HG02610 (cell line): ENCODE data around the gene PHACTR2.
"Not testable (repeated sequence)": the region's sequence is repeated elsewhere in the genome, so short reads cannot be mapped to it uniquely, and the experiment has no call there.

Experiments
- ATAC-seq: cut with Tn5 transposase; IDR thresholded peaks from one replicate; pipeline ENCODE4 v1.9.1; 2021; ENCODE audit warnings: mild to moderate bottlenecking, moderate library complexity; ENCODE audit not compliant: unreplicated experiment

PHACTR2 gene

DNA sequence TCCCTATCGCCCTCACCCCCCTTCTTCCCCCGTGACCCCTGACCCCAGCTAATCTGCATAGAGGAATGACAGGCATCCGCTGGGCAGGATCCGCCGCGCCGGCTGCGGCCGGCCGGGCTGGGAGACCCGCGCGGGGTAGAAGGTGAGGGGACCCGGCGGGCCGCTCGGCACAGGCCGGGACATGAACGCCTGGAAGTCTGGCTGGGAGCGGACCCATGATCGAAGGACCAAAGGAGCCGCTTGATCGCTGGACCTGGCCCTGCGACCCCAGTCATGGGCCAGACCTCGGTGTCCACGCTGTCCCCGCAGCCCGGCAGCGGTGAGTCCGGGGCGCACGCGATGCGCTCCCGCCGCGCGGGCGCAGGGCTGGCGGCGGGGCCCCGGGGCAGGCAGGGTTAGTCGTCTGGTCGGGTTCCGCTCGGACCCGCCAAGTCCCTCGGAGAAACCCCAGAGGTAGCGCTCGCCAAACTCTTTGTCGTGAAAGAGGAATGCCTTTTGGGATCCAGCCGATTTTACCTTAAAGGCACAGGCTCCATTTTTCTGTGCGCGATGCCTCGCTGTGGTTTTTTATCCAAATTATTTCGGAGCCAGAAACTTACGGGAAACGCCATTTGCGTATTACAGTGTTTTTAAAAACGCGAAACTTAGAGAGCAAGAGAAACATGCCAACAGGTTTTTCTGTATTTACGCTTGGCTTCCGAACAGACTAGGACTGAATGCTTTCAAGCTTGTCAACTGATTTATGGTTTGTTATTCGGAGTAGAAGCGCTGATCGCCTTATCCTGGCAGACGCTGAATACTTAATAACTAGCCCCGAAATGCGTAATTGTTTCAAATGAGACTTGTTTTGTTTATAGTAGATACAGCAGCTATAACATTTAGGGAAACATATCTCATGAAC lies at the start of gene PHACTR2:
PHACTR2 (plus strand) TSS at position 75 of the 901 bp plus-strand sequence; CDS start at position 274, 199 bp downstream.
- ATAC-seq: no peak

DNA sequence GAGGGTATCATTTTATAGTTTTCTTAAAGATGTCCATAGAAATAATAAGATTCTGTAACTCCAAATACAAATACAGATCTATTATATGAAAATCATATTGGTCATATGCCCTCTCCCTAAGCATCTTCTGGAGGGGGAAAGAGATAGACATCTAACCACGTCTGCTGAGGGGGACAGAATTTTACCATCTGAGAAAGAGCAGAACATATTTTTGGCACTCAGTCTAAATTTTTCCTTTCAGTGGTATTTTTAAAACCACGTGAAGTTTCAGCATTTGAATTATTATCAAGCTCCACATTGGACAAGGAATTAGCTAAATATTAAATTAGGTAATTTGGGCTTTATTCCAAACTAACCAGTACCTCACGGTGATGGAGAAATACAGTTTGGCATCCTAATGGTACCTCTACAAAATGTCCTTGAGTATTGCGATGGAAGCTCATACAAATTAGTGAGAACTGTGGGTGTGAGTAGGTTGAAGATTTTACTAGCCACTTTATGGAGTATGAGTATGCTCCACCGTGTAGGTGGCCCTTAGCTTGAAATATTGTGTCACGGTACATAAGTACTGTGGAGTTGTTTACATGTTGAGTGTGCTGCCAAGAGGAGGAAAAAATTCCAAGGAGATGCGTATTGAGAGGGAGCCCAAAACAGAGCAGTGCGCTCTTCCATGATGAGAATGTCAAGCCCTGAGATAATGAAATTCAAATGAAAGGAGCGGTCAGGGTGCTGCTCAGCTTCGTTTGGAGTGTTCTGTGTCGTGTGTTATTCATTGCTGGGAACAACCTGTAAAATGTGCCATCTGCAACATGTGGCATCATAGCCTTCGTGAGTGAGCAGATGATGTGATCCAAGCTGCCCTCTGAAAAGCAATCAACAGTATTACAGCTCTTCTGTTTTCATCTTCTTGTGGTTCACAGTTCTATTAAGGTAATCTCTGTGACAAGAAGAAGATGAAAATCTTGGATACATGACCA lies 48.4 kb upstream of the PHACTR2 start:
- no peak for ATAC-seq

DNA sequence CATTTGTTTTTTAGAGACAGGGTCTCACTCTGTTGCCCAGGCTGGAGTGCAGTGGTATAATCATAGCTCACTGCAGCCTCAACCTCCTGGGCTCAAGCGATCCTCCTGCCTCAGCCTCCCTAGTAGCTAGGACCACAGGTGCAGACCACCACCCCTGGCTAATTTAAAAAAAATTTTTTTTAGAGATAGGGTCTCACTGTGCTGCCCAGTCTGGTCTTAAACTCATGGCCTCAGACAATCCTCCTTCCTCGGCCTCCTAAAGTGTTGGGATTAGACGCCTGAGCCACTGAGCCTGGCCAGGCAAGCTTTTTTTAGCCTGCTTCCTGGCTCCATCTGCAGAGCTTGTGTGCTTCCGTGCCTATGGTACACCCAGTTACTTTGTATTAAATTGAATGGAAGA lies 46.6 kb upstream of the PHACTR2 start:
- ATAC-seq: not testable (repeated sequence)

- ATAC-seq: no peak
Measured at GRCh38 chr6:143632894-143633293, 44.9 kb upstream of the PHACTR2 start.

DNA sequence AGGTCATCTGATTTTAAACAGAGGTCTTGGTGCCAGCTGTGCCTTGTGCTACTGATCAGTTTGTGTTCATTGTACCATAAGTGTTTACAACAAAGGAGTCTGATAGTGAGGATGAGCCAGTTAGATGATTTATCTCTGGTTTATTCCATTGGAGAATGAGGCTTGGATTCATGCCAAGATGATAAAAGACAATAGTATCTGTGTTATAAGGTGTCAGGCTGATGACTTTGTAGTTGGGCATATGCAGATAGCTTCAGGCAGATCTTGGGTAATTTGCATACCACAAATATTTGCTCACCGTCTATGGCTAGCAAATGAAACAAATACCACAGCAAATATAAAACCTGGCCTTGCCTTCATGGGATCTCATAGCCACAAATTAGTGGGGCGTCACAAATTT lies 43.3 kb upstream of the PHACTR2 start:
- no peak for ATAC-seq

GRCh38 chr6:143637691-143638090 lies 40.1 kb upstream of the PHACTR2 start:
- no peak for ATAC-seq

DNA sequence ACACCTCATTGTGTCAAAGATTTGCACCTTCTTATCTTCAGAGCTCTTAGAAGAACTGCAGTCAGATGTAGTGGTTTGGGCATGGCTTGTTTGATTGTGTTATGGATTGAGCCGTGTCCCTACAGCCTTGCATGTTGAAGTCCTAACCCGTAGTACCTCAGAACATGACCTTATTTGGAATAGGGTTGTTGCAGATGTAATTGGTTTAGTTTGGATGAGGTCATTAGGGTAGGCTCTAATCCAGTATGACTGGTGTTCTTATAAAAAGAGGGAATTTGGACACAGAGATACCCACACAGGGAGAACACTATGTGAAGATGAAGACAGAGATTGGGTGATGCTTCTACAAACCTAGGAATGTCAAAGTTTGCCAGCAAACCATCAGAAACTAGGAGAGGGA lies 35.4 kb upstream of the PHACTR2 start:
- ATAC-seq: no peak

DNA sequence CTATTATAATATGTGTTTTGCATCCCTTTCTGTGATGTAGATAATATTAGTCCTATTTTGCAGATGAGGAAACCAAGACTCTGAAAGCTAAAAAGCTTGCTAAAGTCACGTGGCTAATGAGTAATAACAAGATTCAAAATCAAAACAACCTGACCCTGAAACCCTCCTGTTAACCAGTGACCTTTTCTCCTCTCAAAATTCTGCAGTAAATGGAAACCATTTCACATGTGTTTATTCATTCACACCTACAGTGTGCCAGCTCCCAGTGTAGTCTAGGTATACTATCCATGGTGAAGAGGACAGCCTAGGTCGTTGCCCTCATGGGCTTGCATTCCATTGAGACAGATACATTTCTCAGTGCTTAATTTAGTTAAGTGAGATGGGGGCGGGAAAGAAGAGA lies 30.6 kb upstream of the PHACTR2 start:
- ATAC-seq: no peak

DNA sequence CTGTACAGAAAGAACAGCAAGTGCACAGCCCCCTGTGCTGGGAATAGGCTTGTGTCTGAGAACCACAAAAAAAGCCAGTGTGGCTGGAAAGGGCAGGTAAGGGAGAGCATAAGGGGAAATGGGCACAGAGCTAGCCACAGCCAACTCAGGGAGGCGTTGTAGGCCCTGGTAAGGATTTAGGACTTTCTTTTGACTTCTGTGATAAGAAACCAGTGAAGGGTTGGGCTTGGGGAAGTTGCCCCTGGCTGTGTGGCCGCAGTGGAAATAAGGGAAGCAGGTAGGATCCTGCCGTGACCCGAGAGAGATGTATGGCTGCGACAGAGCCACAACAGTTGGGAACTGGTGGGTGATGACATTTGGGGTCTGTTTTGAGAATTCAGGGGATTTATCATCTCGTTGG lies 30.0 kb upstream of the PHACTR2 start:
- no peak for ATAC-seq

DNA sequence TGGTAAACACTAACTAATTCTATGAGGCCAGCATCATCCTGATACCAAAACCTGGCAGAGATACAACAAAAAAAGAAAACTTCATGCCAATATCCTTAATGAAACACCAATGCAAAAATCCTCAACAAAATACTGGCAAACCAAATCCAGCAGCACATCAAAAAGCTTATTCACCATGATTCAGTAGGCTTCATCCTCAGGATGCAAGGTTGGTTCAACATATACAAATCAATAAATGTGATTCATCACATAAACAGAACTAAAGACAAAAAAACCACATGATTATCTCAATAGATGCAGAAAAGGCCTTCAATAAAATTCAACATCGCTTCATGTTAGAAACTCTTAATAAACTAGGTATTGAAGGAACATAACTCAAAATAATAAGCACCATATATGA lies 28.4 kb upstream of the PHACTR2 start:
- not testable (repeated sequence) for ATAC-seq

- not testable (repeated sequence) for ATAC-seq
Measured at GRCh38 chr6:143651328-143651727, 26.4 kb upstream of the PHACTR2 start.

GRCh38 chr6:143652841-143653331 lies 24.9 kb upstream of the PHACTR2 start:
- ATAC-seq: no peak

GRCh38 chr6:143655541-143655940 lies 22.2 kb upstream of the PHACTR2 start:
- no peak for ATAC-seq

DNA sequence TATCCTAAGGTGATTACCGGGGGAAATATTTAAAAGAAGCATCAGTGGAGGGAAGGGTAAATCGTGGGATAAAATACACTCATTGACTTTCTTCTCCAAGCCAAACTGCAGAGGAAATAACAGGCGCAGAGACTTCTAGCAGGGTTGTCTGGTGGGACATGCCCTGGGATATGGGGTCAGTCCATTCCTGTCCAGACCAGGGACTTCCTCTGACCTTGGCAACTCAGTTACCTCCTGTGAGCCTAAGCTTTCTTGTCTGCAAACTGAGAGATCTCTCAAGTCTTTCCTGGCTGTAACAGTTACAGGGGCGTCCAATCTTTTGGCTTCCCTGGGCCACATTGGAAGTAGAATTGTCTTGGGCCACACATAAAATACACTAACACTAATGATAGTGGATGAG lies 21.7 kb upstream of the PHACTR2 start:
- ATAC-seq: no peak

DNA sequence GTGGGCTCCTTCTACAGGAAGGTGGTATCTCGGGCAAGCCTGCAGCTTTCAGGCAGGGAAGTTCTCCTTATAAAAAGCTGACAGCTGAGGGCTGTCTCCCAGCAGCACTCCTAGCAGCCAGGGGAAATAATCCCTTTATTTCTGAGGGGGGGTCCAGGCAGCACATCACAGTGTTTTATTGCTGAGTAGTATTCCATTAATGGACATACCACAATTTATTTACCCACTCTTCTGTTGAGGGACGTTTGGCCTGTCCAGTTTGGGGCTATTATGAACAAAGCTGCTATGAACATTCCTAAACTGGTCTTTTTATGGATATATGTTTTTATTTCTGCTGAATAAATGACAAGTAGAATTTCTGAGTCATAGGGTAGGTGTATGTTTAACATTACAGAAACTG lies 20.0 kb upstream of the PHACTR2 start:
- ATAC-seq: no peak

DNA sequence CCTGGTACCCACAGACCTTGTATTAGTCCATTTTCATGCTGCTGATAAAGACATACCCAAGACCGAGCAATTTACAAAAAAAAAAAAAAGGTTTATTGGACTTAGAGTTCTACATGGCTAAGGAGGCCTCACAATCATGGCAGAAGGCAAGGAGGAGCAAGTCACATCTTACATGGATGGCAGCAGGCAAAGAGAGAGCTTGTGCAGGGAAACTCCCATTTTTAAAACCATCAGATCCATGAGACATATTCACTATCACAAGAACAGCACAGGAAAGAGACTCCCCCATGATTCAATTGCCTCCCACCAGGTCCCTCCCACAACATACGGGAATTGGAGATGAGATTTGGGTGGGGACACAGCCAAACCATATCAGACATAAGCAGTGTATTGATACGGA lies 17.6 kb upstream of the PHACTR2 start:
- not testable (repeated sequence) for ATAC-seq

DNA sequence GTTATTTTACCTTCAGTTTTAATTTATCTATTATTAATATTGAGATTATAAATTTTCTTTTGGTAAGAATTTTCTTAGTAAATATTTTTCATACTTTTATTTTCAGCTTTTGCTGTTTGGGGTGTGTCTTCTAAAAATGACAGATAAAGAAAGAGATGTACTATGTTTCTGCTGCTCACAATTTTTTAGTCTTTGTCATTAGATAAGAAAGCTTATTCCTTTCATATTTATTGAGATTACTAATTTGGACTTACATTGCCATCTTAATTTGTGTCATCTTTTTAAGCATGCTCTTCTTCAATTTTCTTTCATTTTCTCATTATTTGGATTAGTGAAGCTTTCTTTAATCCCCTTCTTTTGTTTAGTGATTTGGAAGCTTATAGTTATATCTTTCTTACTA lies 13.6 kb upstream of the PHACTR2 start:
- no peak for ATAC-seq

DNA sequence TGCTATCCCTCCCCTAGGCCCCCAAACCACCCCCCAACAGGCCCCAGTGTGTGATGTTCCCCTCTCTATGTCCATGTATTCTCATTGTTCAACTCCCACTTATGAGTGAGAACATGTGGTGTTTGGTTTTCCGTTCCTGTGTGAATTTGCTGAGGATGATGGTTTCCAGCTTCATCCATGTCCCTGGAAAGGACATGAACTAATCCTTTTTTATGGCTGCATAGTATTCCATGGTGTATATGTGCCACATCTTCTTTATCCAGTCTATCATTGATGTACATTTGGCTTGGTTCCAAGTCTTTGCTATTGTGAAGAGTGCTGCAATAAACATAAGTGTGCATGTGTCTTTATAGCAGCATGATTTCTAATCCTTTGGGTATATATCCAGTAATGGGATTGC lies 11.8 kb upstream of the PHACTR2 start:
- not testable (repeated sequence) for ATAC-seq

DNA sequence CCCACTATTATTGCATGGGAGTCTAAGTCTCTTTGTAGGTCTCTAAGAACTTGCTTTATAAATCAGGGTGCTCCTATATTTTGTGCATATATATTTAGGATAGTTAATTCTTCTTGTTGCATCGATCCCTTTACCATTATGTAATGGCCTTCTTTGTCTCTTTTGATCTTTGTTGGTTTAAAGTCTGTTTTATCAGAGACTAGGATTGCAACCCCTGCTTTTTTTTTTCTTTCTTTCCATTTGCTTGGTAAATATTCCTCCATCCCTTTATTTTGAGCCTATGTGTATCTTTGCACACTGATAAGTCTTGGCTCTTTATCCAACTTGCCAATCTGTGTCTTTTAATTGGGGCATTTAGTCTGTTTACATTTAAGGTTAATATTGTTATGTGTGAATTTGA lies 8.3 kb upstream of the PHACTR2 start:
- ATAC-seq: not testable (repeated sequence)

GRCh38 chr6:143673669-143674068 lies 4.1 kb upstream of the PHACTR2 start:
- ATAC-seq: no peak
